Parathyroid adenoma (tissue), 2 donors: ENCODE measurements around the gene KCP.

ENCODE experiments used
- H2AFZ ChIP-seq: fragments of 300-600 bp; sonication (generic); one replicate; pipeline ENCODE4 v1.7.0; 2017; ENCODE audit warnings: antibody characterized with exemption, mild to moderate bottlenecking
- H3K27ac ChIP-seq: fragments of 300-600 bp; sonication (generic); one replicate; pipeline ENCODE4 v1.7.0; 2017
- H3K27me3 ChIP-seq: fragments of 300-600 bp; sonication (generic); one replicate; pipeline ENCODE4 v1.7.0; 2017; ENCODE audit warnings: low read length; ENCODE audit not compliant: control insufficient read depth, insufficient read depth
- H3K36me3 ChIP-seq: fragments of 300-600 bp; sonication (generic); one replicate; pipeline ENCODE4 v1.7.0; 2017; ENCODE audit warnings: low read length; ENCODE audit not compliant: control insufficient read depth, insufficient read depth
- H3K4me1 ChIP-seq: fragments of 300-600 bp; sonication (generic); one replicate; pipeline ENCODE4 v1.7.0; 2017; ENCODE audit warnings: control low read depth
- H3K4me2 ChIP-seq: fragments of 300-600 bp; sonication (generic); one replicate; pipeline ENCODE4 v1.7.0; 2017; ENCODE audit warnings: low read length
- H3K4me3 ChIP-seq: fragments of 300-600 bp; sonication (generic); one replicate; pipeline ENCODE4 v1.7.0; 2017; ENCODE audit warnings: low read depth, low read length
- H3K79me2 ChIP-seq: fragments of 300-600 bp; sonication (generic); one replicate; pipeline ENCODE4 v1.7.0; 2017; ENCODE audit warnings: control low read depth
- H3K9ac ChIP-seq: fragments of 300-600 bp; sonication (generic); one replicate; pipeline ENCODE4 v1.7.0; 2017; ENCODE audit warnings: mild to moderate bottlenecking
- H3K9me3 ChIP-seq: fragments of 300-600 bp; sonication (generic); one replicate; pipeline ENCODE4 v1.7.0; 2017; ENCODE audit warnings: low read length; ENCODE audit not compliant: control insufficient read depth
- CTCF ChIP-seq: fragments of 300-600 bp; sonication (generic); IDR thresholded peaks from one replicate; pipeline ENCODE4 v1.7.0; 2017; ENCODE audit warnings: antibody characterized with exemption, mild to moderate bottlenecking
- donor health status: primary hyperparathyroidism.

KCP gene

DNA sequence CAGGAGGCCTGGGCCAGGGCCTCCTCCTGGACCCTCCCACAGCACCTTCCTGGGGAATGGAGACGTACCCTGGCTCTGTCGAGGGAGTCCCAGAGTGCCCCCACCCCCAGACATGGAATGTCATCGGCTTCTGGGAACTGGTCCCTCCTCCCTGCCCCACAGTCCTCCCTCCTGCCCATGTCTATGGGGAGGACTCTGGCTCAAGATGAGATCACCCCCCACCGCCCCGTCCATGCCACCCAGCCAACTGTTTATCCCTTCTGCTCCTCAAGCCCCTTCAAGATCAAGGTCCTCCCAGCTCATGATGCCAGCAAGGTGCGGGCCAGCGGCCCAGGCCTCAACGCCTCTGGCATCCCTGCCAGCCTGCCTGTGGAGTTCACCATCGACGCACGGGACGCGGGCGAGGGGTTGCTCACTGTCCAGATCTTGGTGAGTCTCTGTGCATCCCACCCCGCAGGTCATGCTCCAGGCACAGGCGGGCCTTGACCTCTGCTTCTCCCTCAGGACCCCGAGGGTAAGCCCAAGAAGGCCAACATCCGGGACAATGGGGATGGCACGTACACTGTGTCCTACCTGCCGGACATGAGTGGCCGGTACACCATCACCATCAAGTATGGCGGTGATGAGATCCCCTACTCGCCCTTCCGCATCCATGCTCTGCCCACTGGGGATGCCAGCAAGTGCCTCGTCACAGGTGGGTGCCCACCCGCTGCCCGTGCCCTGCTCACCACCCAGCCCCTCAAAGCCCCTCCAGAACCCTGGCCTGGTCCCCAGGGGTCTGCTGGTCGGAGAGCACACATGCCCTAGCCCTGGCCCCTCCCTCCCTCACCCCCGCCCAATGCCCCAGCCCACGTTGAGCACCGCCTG, 62.0 kb downstream of the KCP start:
- H3K4me2 ChIP-seq: no peak overlapping the region
- H3K9ac ChIP-seq: no peak overlapping the region
- H2AFZ ChIP-seq: no peak overlapping the region
- H3K9me3 ChIP-seq: no peaks in the 10 kb centered on the region
- H3K27ac ChIP-seq: no peak overlapping the region
- no peaks in the 10 kb centered on the region for H3K36me3 ChIP-seq
- H3K79me2 ChIP-seq: no peaks in the 10 kb centered on the region
- no peaks in the 10 kb centered on the region for H3K27me3 ChIP-seq
- no peak for TF ChIP-seq CTCF
- H3K4me1 ChIP-seq: peaks cover 3% of the 10 kb centered on the region
- H3K4me3 ChIP-seq: no peak overlapping the region

DNA sequence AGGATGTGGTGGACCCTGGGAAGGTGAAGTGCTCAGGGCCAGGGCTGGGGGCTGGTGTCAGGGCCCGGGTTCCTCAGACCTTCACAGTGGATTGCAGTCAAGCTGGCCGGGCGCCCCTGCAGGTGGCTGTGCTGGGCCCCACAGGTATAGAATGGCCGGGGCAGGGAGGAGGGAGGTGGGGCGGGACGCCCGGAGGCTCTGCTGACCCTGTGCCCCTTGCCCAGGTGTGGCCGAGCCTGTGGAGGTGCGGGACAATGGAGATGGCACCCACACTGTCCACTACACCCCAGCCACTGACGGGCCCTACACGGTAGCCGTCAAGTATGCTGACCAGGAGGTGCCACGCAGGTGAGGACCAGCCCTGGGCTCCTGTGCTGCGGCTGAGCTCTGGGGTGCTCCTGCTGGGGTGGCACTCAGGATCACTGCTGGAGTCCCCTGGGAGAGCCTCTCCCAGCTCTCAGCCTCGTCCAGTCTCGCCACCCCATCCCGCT, 62.7 kb downstream of the KCP start:
- no peaks in the 10 kb centered on the region for H3K9me3 ChIP-seq

GRCh38 chr7:128846781-128847444, 63.6 kb downstream of the KCP start:
- Histone ChIP-seq H3K4me1 (peaks cover 3% of the 10 kb centered on the region), H3K4me2 (no peak overlapping the region), H3K27me3 (no peaks in the 10 kb centered on the region), H3K27ac (no peak overlapping the region), H3K9me3 (no peaks in the 10 kb centered on the region), H2AFZ (no peak overlapping the region), H3K9ac (no peak overlapping the region), H3K36me3 (no peaks in the 10 kb centered on the region), H3K4me3 (no peak overlapping the region), H3K79me2 (no peaks in the 10 kb centered on the region)
- TF ChIP-seq CTCF: no peak

More for the DNA sequence above, 62.7 kb downstream of the KCP start:
- no peaks in the 10 kb centered on the region for H3K36me3 ChIP-seq
- no peaks in the 10 kb centered on the region for H3K79me2 ChIP-seq
- H3K9ac ChIP-seq: no peak overlapping the region
- no peak overlapping the region for H2AFZ ChIP-seq
- no peak overlapping the region for H3K4me2 ChIP-seq
- H3K27me3 ChIP-seq: no peaks in the 10 kb centered on the region
- H3K4me1 ChIP-seq: peaks cover 3% of the 10 kb centered on the region
- no peak overlapping the region for H3K4me3 ChIP-seq
- TF ChIP-seq CTCF: no peak
- H3K27ac ChIP-seq: no peak overlapping the region

DNA sequence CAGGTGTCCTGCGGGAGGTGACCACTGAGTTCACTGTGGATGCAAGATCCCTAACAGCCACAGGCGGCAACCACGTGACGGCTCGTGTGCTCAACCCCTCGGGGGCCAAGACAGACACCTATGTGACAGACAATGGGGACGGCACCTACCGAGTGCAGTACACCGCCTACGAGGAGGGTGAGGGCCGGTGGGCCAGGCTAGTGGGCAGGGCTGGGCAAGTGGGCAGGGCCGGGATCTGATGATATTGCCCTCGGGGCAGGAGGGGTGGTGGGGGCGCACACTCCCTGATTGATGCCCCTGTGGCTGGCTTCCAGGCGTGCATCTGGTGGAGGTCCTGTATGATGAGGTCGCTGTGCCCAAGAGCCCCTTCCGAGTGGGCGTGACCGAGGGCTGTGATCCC, 64.5 kb downstream of the KCP start:
- peaks cover 3% of the 10 kb centered on the region for H3K4me1 ChIP-seq
- no peaks in the 10 kb centered on the region for H3K79me2 ChIP-seq
- H3K9ac ChIP-seq: no peak overlapping the region
- TF ChIP-seq CTCF: no peak
- no peak overlapping the region for H3K4me3 ChIP-seq
- H3K36me3 ChIP-seq: no peaks in the 10 kb centered on the region
- H3K27me3 ChIP-seq: no peaks in the 10 kb centered on the region
- H3K9me3 ChIP-seq: no peaks in the 10 kb centered on the region
- no peak overlapping the region for H3K4me2 ChIP-seq
- H2AFZ ChIP-seq: no peak overlapping the region
- H3K27ac ChIP-seq: no peak overlapping the region
